Putamen (tissue), 1 donor: ENCODE results near the gene GULP1.
"Not testable (repeated sequence)": the region's sequence is repeated elsewhere in the genome, so short reads cannot be mapped to it uniquely, and the experiment has no call there.

Source experiments
- DNase-seq: peaks from one replicate; pipeline ENCODE4 v3.0.0-alpha.2; 2016; ENCODE audit warnings: low spot score

Gene GULP1

DNA sequence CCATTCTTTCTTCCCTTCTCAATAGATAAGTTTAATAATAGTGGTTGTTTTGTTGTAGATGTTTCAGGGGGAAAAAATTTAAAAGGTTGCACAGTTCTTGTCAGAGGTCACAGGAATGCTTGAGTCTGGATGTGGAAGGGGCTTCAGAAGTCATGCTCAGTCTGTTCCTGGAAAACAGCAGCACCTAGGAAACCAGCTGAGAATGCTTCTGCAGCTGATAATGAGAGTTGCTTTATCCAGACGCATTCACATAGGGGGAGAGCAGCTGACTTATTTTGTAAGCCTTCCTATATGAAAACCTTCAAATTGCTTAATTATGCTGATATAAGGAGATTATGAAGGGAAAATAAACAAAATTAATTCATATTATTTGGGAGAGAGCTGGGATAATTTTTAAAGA lies 235.5 kb downstream of the GULP1 start:
- DNase-seq = no peak

DNA sequence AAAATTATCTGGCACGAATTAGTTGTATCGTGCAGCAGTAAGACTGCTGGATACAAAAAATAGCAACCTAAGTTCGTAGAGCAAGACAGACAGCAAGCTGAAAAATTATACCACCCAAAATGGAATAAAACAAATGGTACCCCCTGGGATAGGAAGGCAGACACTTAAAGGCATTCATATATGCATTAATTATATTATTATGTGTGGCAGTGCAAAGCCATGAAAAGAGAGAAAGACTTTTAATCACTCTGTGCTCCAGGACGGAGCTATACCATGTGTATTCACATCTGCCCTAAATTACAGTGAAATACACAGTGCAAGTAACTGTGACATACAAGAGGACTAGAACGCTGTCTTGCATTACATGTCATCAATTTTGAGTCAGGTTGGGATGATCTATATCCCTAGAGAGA lies 235.9 kb downstream of the GULP1 start:
- DNase-seq = no peak

DNA sequence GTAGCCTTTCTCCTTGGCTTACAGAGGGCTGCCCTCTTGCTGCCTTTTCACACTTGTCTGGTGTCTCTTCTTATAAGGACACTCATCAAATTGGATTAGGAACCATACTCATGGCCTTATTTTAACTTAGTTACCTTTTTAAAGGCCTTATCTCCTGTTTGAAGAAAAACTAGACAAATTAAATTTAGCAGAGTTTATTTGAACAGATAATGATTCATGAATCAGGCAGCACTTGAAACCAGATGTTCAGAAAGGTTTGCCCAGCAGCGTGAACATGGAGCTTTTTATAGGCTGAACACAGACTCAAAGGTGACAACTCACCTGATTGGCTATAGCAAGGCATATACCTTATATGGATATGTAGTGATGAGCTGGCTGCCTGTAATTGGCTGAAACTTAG lies 238.0 kb downstream of the GULP1 start:
- DNase-seq = no peak

DNA sequence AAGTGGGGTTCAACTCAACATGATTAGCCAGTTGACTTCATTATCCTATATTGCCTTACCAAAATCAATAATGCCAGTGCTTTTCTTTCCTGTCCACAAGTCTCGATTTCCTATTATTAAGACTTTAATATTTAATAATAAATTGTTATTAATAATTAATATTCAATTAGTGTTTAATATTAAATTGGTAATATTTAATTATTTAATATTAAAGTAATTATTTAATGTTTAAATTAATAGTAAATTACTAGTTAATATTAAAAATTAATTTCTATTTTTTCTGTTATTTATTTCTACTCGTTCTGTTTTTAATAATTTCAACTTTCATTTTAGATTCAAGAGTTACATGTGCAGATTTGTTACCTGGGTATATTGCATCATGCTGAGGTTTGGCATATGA lies 243.2 kb downstream of the GULP1 start:
- DNase-seq = no peak

DNA sequence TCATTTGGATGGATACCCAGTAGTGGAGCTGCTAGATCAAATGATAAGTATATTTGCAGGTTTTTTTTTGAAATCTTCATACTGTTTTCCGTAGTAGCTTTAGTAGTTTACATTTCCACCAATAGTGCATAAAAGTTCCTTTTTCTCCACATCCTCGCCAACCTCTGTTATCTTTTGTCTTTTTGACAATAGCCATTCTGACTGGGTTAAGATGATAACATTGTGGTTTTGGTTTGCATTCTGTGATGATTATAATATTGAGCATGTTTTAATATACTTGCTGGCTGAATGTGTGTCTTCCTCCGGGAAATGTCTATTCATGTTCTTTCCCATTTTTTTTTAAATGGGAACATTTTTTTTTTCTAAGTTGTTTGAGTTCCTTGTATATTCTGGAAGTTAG lies 260.0 kb downstream of the GULP1 start:
- DNase-seq = no peak

DNA sequence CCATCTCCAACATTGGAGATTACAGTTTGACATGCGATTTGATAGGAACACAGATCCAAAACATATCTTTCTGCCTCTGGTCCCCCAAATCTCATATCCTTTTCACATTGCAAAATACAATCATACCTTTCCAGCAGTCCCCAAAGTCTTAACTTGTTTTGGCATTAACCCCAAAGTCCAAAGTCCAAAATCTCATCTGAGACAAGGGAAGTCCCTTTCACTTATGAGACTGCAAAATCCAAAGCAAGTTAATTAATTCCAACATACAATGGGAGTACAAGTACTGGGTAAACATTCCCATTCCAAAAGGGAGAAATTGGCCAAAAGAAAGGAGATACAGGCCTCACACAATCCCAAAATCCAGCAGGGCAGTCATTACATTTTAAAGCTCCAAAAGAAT lies 265.4 kb downstream of the GULP1 start:
- no peak for DNase-seq

DNA sequence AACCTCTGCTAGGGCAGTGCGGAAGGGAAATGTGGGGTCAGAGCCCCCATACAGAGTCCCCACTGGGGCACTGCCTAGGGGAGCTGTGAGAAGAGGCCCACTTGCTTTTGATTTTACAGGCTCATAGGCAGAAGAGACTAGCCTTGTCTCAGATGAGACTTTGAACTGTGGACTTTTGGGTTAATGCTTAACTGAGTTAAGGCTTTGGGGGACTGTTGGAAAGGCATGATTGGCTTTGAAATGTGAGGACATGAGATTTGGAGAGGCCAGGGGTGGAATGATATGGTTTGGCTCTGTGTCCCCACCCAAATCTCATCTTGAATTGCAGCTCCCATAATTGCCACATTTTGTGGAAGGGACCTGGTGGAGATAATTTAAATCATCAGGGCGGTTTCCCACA lies 267.8 kb downstream of the GULP1 start:
- not testable (repeated sequence) for DNase-seq

DNA sequence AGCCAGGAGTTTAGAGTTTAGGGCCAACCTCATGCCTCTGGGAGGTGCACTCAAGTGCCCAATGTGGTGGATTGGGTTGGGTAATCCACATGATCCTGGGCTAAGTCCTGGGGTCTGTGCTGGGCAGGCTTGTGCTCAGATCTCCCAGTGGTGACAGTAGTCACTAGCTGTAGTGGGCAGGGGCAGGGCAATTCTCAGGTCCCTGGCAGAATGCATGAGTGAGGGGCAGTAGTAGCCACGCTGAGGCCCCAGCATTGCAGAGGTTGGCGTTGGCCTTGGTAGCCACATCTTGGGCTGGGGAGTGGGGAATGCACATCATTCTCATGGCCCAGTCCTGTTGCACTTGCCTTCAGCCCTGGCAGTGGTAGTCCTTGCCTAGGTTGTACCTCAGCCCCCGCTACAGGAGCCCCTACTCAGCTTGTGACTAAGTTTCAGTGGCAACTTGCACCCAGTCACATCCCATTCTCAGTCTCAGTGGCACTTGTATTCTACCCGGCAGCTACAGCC lies 269.9 kb downstream of the GULP1 start:
- DNase-seq = no peak

DNA sequence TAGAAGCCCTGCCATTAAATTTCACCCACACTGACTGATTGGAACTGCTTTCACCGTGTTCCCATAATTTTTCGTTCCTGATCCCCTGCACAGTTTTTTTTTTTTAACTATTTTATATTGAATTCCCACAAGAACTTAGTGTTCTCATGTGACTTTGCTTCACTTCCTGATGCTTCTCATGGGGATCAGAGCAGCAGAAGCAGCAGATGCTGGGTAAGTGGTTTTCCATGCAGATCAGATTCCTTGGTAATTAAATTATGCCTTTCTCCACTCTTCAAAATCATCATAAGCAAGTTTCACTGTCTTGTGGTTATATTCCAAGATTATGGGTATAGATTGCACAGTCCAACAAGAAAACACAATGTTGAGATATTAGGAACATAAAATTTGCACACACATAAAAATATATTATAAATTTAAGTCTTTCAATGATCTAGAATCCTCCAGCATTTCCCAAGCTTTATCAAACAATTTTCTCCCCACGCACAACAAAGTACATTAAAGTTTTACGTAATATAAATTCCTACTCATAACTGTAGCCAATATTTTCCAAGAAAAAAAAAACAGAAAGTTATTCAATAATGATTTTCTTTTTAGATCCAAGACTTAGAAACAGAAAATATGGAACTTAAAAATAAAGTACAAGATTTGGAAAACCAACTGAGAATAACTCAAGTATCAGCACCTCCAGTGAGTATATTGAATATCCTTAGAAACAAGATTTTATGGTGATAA lies 277.9 kb downstream of the GULP1 start:
- no peak for DNase-seq

DNA sequence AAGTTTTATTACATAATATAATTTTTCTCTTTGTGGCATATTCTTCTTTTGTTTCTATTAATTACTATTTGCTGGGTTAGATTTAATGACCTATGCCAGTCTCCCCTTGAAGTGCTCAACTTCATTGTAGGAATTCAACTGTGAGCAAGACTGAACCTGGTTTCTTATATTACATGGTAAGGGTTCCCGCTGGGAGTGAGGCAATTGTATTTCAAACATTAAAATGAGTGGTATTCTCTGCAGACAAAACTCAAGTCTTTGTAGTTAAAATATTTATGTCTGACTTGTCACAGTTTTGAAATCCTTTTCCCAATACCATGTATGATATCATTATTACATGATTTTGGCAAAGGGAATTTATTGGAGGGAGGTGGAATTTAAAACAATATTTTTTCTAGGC lies 278.7 kb downstream of the GULP1 start:
- DNase-seq = no peak

DNA sequence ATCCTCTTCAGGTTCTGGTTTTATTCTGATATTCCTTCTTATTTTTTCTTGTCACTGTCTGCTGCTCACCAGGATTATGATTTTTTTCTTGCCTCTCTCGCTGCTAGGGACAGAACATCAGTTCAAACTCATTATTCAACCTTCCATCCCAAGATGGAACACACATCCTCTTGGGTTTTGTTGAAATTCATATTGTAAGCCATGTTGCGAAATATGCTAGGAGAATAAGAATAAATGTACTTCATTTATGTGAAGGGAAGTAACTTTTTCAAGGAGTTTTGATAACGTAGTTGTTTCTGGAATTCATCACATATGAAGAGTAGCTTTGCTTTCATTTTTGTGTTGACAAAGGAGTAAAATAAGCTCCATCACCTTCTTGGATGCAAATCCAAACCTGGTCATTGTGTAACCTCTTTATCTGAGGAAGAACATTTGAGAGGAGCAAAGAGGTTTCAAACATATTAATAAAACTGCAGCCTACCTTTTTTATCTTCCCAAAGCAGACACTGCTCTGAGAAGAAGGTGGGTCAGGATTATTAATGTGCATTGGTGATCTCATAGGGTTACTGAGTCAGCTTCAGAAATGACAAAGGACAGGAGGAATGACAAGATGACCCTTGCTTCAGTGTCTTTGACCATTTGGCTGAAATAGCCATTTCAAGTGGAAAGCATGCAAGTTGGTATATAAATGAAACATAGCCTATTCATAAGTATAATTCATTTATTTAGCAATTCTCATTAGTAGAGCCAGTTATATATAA lies 280.0 kb downstream of the GULP1 start:
- DNase-seq = no peak

DNA sequence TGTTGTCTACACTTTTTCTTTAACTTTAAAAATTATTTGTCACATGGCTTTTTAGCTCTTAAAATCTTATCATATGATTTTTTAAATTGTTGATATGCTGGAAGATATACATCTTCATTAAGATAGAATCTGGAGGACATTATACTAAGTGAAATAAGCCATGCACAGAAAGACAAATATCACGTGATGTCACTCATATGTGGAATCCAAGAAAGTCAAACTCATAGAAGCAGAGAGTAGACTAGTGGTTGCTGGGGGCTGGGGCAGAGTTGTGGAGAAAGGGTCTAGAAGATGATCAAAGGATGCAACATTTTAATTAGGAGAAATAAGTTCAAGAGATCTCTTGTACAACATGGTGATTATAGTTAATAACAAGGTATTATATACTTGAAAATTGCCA lies 280.9 kb downstream of the GULP1 start:
- DNase-seq = no peak

DNA sequence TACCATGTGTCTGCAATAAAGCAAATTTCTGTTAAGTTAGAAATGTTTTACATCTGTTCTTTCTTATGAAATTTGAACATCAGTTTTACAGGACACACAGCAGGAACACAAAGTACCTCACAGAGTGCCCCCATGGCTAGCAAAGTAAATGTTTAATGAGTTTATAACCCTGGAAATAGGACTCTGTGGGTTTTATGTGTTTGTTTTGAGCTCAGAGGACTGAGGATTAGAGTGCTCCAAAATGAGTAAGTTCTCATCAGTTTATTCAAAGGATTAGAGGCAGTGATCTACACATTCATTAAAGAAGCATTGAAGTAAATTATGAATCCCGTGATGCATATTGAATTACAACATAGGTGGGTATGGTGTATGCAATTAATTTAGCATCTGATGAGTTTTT lies 281.8 kb downstream of the GULP1 start:
- no peak for DNase-seq

DNA sequence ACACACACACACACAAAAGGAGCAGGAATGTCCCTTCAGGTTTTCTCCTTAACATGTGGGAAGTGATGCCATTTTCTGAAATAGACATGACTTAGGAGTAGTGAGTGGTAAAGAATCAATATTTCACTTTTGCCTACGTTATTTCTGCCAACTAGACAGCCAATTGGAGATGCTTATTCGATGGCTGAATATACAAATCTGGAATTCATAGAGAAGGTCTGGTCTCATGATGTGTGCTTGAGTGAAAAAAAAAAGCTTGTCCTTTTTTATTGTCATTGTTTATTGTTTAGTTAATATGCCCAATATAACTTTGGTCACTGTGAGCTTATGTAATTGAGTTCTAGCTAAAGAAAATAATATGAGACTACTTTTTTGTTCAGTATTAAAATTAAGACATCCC lies 284.3 kb downstream of the GULP1 start:
- no peak for DNase-seq

DNA sequence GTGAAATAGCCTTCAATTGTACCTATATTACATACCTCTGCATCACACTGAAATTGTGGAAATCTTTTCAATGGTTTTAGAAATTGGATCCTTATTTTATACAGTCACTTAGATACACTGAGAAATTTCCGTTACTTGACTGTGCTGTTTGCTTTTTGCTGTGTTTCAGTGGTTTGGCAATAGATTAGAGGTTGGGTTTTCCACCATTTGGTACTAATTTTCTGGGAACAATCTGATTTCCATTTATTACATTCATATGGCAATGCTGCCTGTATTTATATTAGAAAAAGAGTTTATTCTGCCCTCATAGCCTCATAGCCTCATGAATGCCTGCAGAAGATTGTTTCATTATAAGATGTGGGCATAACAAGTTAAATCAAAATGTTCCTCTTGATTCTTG lies 285.0 kb downstream of the GULP1 start:
- DNase-seq = no peak

DNA sequence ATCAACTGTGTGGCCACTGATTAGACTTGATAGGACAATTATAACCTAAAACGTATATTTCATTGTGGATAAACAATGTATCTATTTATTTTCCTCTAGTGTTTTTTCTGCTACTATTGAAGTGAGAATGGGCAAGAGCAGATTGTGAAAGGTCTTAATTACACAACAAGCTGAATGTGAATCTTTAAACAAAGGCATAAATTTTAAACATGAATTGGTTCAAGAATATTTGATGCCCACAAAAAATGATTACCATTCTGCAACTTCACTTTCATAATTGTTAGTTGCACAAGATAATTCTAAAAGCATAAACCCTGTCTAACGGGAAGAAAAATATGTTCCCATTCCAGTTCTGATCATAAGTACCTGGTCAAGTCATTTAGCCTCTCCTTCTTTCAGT lies 285.6 kb downstream of the GULP1 start:
- DNase-seq = no peak

DNA sequence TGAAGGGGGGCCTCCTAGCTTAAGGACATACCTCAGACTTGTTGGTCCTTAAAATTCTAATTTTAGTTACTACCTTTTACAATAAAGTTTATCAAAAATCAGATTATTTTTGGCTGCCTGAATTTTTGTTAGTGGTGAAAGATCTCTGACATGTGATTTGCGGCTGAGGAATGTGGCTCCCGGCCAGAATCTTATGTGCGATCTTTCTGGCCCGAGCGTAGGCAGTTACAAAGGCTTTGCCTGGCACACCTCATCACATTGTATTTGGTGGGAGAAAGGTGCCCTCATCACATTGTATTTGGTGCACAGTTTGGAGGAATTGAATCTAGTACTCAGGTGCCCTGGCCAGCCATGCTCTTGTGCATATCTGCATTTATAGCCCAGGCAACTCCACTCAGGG lies 289.1 kb downstream of the GULP1 start:
- DNase-seq = no peak

DNA sequence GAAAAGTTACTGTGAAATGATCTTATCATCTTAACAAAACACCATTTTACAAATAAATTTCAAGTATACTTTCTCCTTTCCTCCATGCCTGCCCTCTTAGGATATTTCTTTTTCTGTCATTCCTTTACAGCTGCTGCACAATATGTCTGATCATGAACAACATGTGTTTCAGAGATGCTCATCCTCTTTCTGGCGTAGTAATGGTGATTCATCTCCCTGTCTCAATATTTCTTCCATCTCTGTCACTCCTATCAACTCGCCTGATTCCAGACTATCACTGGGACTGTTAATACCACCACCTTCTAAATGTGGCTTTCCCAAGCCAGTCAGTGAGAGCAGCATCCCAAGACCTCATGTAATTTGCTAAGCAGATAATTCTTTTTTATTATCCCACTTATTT lies 290.5 kb downstream of the GULP1 start:
- no peak for DNase-seq

DNA sequence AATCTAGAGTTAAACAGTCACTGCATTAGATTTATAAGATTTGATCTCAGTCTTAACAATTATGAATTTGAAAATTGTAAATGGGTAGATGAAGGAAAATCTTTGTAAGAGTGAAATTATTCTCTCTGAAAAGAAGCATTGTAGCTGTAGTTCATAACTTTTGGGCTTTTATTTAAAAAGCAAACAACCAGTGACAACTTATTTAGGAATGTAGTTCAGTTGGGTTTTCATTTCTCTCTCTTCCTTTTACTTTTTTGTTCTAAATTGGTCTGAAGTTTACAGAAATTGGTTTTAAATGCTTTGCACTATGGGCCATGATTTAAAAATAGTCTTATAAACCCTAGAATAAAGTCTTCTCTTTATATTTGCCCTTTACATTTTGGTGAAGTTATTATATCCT lies 296.6 kb downstream of the GULP1 start:
- no peak for DNase-seq

DNA sequence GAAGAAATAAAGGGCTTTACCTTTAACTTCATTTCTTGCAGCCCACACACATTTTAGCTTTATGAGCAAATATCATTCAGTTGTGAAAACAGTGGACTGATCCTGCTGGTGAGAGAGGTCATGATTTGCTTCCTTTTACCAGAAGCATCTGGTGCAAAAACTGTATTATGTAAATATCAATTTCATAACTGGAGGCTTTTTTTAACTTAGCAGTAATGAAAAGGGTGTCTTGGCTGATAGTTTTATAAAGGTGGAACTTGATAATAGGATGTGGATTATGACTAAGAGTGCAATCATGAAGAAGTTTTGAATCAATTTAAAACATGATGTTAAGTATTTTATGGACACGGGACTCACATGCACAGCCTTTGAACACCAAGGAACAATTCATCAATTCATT lies 304.4 kb downstream of the GULP1 start:
- no peak for DNase-seq

DNA sequence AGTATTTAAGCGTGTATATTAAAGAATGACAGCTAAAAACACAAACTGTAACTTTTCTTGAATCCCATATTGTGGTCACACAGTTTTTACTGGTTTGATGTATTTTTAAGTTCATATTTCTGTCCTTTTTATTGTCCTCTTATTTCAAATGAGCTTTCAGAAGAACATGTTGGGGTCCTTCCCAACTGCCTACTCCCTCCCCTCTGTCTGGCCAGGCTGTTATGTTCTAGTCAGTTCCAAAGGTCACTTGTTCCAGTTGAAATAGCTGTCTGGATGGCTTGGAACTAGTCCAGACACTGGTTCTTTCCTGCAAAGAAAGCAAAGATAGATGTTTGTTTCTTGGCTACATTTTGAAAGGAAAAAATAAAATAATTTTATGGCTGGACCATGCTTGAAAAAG lies 306.9 kb downstream of the GULP1 start:
- DNase-seq = no peak

DNA sequence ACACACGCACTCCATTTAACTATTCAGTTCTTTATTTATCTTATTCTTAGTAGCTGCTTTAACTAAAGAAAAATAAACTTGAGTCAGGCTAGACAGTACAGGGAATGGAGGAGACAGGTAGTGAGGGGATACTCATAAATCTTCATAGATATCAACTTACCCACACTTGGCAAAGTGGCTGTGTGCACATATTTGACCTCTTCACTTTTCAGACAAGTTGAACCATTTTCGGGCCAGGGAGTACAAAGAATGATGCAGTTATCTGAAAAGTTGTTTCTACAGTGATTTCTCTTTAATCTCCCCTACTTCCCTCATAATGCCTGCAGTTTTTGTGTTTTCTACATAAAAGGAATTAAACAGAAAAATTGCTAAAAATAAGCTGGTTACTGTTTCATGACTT lies 307.5 kb downstream of the GULP1 start:
- no peak for DNase-seq

DNA sequence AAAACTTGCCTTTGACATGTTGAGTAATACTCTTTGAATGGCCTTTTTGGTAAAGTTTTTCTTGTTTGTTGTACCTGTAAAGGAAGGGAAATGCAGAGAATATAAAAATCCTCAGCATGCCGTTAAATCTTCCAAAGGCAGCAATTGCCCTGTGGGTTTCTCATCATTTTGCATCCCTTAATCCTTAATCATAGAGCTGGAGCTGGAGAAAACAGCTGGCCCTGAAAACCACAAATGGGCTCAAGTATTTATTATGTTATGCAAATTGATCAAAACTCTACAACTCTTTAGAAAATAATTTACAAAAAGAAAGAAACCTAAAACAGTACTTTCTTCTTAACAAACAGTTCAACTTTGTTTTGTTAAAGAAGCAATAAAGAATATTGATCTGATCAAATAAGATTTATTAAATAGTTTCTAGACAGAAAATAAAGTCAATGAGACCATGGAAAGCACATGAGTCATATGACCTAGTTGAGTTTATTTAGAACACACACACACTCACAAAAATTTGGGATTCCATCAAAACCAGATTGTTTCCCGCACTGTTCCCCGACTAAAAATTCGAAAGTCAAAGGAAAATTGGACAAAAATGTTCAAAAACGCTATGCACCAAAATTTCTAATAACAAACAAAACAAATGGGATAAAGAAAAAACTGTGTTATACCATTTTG lies 309.0 kb downstream of the GULP1 start:
- DNase-seq = no peak
